Measurements from ENCODE around the gene LYAR.

Gene LYAR

DNA sequence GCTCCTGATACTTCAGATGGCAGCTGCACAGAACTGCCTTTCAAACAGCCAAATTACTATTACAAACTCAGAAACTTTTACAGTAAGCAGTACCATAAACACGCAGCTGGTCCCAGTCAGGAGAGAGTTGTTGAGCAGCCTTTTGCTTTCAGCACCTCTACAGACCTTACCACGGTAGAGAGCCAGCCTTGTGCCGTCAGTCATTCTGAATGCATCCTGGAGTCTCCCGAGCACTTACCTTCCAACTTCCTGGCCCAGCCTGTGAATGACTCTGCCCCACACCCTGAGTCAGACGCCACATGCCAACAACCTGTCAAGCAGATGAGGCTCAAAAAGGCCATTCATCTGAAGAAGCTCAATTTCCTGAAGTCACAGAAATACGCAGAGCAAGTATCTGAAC is 12.5 kb upstream of the LYAR start:
- no peaks in the 10 kb centered on the region for H3K27me3 ChIP-seq (ENCODE audit: insufficient read depth, low read depth)
- H3K9ac ChIP-seq, result no peak overlapping the region
- H3K4me1 ChIP-seq (ENCODE audit: low read depth, poor library complexity, severe bottlenecking), result no peaks in the 10 kb centered on the region
- no peaks in the 10 kb centered on the region for H4K20me1 ChIP-seq (ENCODE audit: insufficient read depth)
- no peak overlapping the region for H3K4me3 ChIP-seq (IDR thresholded peaks at IDR 0.05; ENCODE audit: insufficient read depth, low read depth, low read length)
- H3K36me3 ChIP-seq (ENCODE audit: insufficient read depth), result no peaks in the 10 kb centered on the region
- TF ChIP-seq, protein P1, sequence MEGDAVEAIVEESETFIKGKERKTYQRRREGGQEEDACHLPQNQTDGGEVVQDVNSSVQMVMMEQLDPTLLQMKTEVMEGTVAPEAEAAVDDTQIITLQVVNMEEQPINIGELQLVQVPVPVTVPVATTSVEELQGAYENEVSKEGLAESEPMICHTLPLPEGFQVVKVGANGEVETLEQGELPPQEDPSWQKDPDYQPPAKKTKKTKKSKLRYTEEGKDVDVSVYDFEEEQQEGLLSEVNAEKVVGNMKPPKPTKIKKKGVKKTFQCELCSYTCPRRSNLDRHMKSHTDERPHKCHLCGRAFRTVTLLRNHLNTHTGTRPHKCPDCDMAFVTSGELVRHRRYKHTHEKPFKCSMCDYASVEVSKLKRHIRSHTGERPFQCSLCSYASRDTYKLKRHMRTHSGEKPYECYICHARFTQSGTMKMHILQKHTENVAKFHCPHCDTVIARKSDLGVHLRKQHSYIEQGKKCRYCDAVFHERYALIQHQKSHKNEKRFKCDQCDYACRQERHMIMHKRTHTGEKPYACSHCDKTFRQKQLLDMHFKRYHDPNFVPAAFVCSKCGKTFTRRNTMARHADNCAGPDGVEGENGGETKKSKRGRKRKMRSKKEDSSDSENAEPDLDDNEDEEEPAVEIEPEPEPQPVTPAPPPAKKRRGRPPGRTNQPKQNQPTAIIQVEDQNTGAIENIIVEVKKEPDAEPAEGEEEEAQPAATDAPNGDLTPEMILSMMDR (conservative IDR thresholded peaks at IDR 0.05; ENCODE audit: low read depth, low read length), result no peak
- no peak overlapping the region for H3K4me2 ChIP-seq
- H3K79me2 ChIP-seq (ENCODE audit: insufficient read depth, low read depth), result no peaks in the 10 kb centered on the region
- H3K27ac ChIP-seq, result no peak overlapping the region
- H2AFZ ChIP-seq (ENCODE audit: low read depth), result no peak overlapping the region

DNA sequence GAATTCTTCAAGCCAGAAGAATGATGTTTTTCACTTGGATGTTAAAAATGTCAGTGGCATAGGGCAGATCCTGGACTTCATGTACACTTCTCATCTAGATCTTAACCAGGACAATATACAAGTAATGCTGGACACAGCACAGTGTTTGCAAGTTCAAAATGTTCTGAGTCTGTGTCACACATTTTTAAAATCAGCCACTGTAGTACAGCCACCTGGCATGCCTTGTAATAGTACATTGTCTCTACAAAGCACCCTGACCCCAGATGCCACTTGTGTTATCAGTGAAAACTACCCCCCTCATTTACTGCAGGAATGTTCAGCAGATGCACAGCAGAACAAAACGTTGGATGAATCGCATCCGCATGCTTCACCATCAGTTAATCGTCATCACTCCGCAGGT is 12.0 kb upstream of the LYAR start:
- Histone ChIP-seq H3K4me1 (ENCODE audit: low read depth, poor library complexity, severe bottlenecking) (no peaks in the 10 kb centered on the region), H3K27ac (no peak overlapping the region), H3K4me3 (IDR thresholded peaks at IDR 0.05; ENCODE audit: insufficient read depth, low read depth, low read length) (no peak overlapping the region), H3K4me2 (no peak overlapping the region), H3K79me2 (ENCODE audit: insufficient read depth, low read depth) (no peaks in the 10 kb centered on the region), H3K27me3 (ENCODE audit: insufficient read depth, low read depth) (no peaks in the 10 kb centered on the region), H3K9ac (no peak overlapping the region), H2AFZ (ENCODE audit: low read depth) (no peak overlapping the region), H3K36me3 (ENCODE audit: insufficient read depth) (no peaks in the 10 kb centered on the region), H4K20me1 (ENCODE audit: insufficient read depth) (no peaks in the 10 kb centered on the region)
- TF ChIP-seq, protein P1 (conservative IDR thresholded peaks at IDR 0.05; ENCODE audit: low read depth, low read length), result no peak

DNA sequence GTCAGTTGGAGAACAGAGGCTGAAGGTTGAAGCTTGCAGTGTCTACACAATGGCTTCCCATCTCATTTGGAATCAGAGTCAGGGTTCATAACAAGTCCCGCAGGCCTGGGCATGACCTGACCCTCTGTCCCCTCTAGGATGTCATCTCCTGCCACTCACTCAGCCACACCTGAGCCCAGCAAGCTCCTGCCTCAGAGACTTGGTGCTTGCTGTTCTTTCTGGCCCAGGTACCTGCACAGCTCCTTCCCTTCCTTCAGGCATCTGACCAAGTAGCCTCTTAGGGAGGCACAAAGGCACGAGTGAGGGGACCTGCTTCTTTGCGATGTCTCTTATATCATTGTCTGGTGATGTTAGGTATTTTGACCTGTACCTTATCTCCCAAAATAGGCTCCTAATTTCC is 9.1 kb upstream of the LYAR start:
- H3K27me3 ChIP-seq (ENCODE audit: insufficient read depth, low read depth), result no peaks in the 10 kb centered on the region

DNA sequence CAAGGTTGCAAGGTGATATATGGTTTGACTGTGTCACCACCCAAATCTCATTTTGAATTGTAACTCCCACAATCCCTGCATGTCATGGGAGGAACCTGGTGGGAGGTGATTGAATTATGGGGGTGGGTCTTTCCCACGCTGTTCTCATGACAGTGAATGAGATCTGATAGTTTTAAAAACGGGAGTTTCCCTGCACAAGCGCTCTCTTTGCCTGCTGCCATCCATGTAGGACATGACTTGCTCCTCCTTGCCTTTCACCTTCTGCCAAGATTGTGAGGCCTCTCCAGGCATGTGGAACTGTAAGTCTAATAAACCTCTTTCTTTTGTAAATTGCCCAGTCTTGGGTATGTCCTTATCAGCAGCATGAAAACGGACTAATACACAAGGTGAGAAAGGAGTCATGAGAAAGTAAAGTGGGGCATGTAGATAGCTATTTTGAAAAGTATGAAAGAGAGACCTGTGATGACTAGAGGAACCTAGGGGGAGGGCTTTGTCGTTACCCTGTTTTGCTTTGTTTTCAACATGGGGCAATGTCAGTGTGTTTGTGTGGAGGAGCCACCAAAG is 6.4 kb upstream of the LYAR start:
- Histone ChIP-seq H2AFZ (ENCODE audit: low read depth) (no peak overlapping the region), H3K4me3 (IDR thresholded peaks at IDR 0.05; ENCODE audit: insufficient read depth, low read depth, low read length) (no peak overlapping the region), H3K27me3 (ENCODE audit: insufficient read depth, low read depth) (no peaks in the 10 kb centered on the region), H3K79me2 (ENCODE audit: insufficient read depth, low read depth) (no peaks in the 10 kb centered on the region), H3K4me2 (no peak overlapping the region), H3K36me3 (ENCODE audit: insufficient read depth) (no peaks in the 10 kb centered on the region), H4K20me1 (ENCODE audit: insufficient read depth) (no peaks in the 10 kb centered on the region), H3K27ac (no peak overlapping the region), H3K9ac (no peak overlapping the region), H3K4me1 (ENCODE audit: low read depth, poor library complexity, severe bottlenecking) (peaks cover 4% of the 10 kb centered on the region)
- TF ChIP-seq, protein P1 (conservative IDR thresholded peaks at IDR 0.05; ENCODE audit: low read depth, low read length), result no peak

More for the DNA sequence above, 9.1 kb upstream of the LYAR start:
- Histone ChIP-seq H4K20me1 (ENCODE audit: insufficient read depth) (no peaks in the 10 kb centered on the region), H3K4me2 (no peak overlapping the region), H2AFZ (ENCODE audit: low read depth) (no peak overlapping the region), H3K27ac (no peak overlapping the region), H3K9ac (no peak overlapping the region), H3K4me3 (IDR thresholded peaks at IDR 0.05; ENCODE audit: insufficient read depth, low read depth, low read length) (no peak overlapping the region), H3K4me1 (ENCODE audit: low read depth, poor library complexity, severe bottlenecking) (no peaks in the 10 kb centered on the region), H3K36me3 (ENCODE audit: insufficient read depth) (no peaks in the 10 kb centered on the region), H3K79me2 (ENCODE audit: insufficient read depth, low read depth) (no peaks in the 10 kb centered on the region)
- TF ChIP-seq, protein P1 (conservative IDR thresholded peaks at IDR 0.05; ENCODE audit: low read depth, low read length), result no peak
